HepG2 (cell line): ENCODE data around the gene HADHA. TPM values are rescaled to one million over a fixed set of nuclear protein-coding genes. Genes with fewer than 3 reads are reported as not detected.

Experiments
- AKNA ChIP-seq: sonication (generic); formaldehyde crosslinking; IDR thresholded peaks from 2 replicates; pipeline ENCODE4 v1.4.0; 2020; ENCODE audit warnings: missing genetic modification reagents, borderline replicate concordance
- RCOR2 ChIP-seq: IDR thresholded peaks from 2 replicates; pipeline ENCODE4 v1.6.1; 2016; ENCODE audit warnings: missing biosample characterization, missing genetic modification reagents
- ZBTB10 ChIP-seq: sonication (generic); formaldehyde crosslinking; IDR thresholded peaks from 2 replicates; pipeline ENCODE4 v1.4.0; 2020; ENCODE audit warnings: missing genetic modification reagents, borderline replicate concordance
- polyA plus RNA-seq, 8 experiments: library from polyadenylated mRNA; depleted of rRNA in 3 of 8; stranded (reverse) in 7 of 8; unstranded in 1 of 8; fragments of >200 nt; fragmentation: Illumina TruSeq in 4 of 8; extraction: Trizol in 4 of 8; gene quantifications; 2 replicates each; pipeline versions ENCODE4 v1.2.1 to v1.2.3, GENCODE V29; 2011 to 2016; ENCODE audit warnings: low read depth in 4 of 8, missing spikeins in 1 of 8, mixed read lengths in 1 of 8; ENCODE audit not compliant: insufficient read depth in 1 of 8
- total RNA-seq, 5 experiments: library from RNA; depleted of rRNA; stranded (reverse); fragments of >200 nt; fragmentation: Illumina TruSeq; extraction: Trizol; gene quantifications; 2 replicates each; pipeline ENCODE4 v1.2.3, GENCODE V29; 2016; ENCODE audit warnings: low read depth in 1 of 5

Gene HADHA
- total and polyA plus RNA-seq, 2 of the 13 experiments (the other 11 are each of a cell fraction or from before 2014, with no cell fraction given) = 102 to 270 TPM

GRCh38 chr2:26191316-26192159, 52.9 kb downstream of the HADHA start (continued):
- TF ChIP-seq ZBTB10 (CRISPR knock-in tag) (no peak), AKNA (CRISPR knock-in tag) (no peak), RCOR2 (CRISPR knock-in tag) (no peak)
- TF ChIP-seq, all 625 proteins: peak for 0
